GM15510 (cell line): ENCODE measurements around the gene PHACTR3.

Experiments used
- POLR2A ChIP-seq: IDR thresholded peaks from 3 replicates; pipeline ENCODE4 v1.6.1; 2011; ENCODE audit warnings: borderline replicate concordance; ENCODE audit not compliant: insufficient read length; ENCODE audit errors: extremely low read depth

PHACTR3 gene

GRCh38 chr20:59624401-59624800 is 20.1 kb downstream of the PHACTR3 start:
- TF ChIP-seq POLR2A: no peak

GRCh38 chr20:59625214-59625922 is 21.0 kb downstream of the PHACTR3 start:
- TF ChIP-seq POLR2A: no peak

- no peak for TF ChIP-seq POLR2A
Measured at GRCh38 chr20:59627298-59627697, 23.0 kb downstream of the PHACTR3 start.

GRCh38 chr20:59628171-59628570 is 23.8 kb downstream of the PHACTR3 start:
- TF ChIP-seq POLR2A: no peak

GRCh38 chr20:59629141-59630045 is 25.1 kb downstream of the PHACTR3 start:
- no peak for TF ChIP-seq POLR2A

- no peak for TF ChIP-seq POLR2A
Measured at GRCh38 chr20:59630526-59630925, 26.2 kb downstream of the PHACTR3 start.

- TF ChIP-seq POLR2A: no peak
Measured at GRCh38 chr20:59631751-59632540, 27.6 kb downstream of the PHACTR3 start.

GRCh38 chr20:59632541-59633113 is 28.3 kb downstream of the PHACTR3 start:
- no peak for TF ChIP-seq POLR2A

GRCh38 chr20:59633656-59634251 is 29.4 kb downstream of the PHACTR3 start:
- no peak for TF ChIP-seq POLR2A

- no peak for TF ChIP-seq POLR2A
Measured at GRCh38 chr20:59634435-59635005, 30.2 kb downstream of the PHACTR3 start.

- TF ChIP-seq POLR2A: no peak
Measured at GRCh38 chr20:59636766-59637370, 32.5 kb downstream of the PHACTR3 start.

GRCh38 chr20:59640267-59640666 is 35.9 kb downstream of the PHACTR3 start:
- no peak for TF ChIP-seq POLR2A

GRCh38 chr20:59643615-59644061 is 39.3 kb downstream of the PHACTR3 start:
- TF ChIP-seq POLR2A: no peak

GRCh38 chr20:59644371-59644939 is 40.1 kb downstream of the PHACTR3 start:
- TF ChIP-seq POLR2A: no peak

- TF ChIP-seq POLR2A: no peak
Measured at GRCh38 chr20:59645271-59645670, 40.9 kb downstream of the PHACTR3 start.
